PFSK-1 (cell line): Measurements from ENCODE around the gene TAX1BP1.

ENCODE experiments used
- POLR2AphosphoS5 ChIP-seq: IDR thresholded peaks from 2 replicates; pipeline ENCODE4 v1.6.1; 2012; ENCODE audit warnings: low read depth, mild to moderate bottlenecking, control low read depth, low read length, moderate library complexity
- SIN3A ChIP-seq: IDR thresholded peaks from 2 replicates; pipeline ENCODE4 v1.6.1; 2012; ENCODE audit warnings: mild to moderate bottlenecking, low read length, moderate library complexity, borderline replicate concordance; ENCODE audit not compliant: insufficient read depth
- TF ChIP-seq, protein P1 (sequence below), 2 experiments: IDR thresholded peaks; 2 replicates each; pipeline versions ENCODE4 v1.6.1 to v1.8.0; 2011 to 2012; ENCODE audit warnings: low read depth in 2 of 2, low read length in 2 of 2, control low read depth in 1 of 2, inconsistent platforms in 1 of 2, mild to moderate bottlenecking in 1 of 2, moderate library complexity in 1 of 2; ENCODE audit not compliant: insufficient read depth in 1 of 2

DNA sequence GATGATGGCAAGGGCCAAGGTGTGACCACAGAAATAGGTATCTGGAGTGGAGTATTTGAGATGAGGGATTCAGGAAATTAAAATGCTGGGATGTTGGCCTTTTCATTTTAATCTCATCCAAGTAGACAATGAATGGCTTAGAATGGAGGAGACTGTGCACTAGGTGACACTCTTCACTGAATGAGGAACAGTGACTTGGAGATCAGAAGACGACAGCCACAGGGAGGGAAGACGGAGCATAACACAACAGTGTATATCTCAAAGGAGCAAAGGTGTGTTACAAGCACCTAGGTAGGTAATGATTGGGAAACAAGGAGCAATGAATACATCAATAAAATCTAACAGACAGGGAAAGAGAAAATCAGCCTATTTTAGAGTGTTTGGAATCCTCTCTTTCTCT lies 4.1 kb upstream of the TAX1BP1 start:
- TF ChIP-seq, protein P1, sequence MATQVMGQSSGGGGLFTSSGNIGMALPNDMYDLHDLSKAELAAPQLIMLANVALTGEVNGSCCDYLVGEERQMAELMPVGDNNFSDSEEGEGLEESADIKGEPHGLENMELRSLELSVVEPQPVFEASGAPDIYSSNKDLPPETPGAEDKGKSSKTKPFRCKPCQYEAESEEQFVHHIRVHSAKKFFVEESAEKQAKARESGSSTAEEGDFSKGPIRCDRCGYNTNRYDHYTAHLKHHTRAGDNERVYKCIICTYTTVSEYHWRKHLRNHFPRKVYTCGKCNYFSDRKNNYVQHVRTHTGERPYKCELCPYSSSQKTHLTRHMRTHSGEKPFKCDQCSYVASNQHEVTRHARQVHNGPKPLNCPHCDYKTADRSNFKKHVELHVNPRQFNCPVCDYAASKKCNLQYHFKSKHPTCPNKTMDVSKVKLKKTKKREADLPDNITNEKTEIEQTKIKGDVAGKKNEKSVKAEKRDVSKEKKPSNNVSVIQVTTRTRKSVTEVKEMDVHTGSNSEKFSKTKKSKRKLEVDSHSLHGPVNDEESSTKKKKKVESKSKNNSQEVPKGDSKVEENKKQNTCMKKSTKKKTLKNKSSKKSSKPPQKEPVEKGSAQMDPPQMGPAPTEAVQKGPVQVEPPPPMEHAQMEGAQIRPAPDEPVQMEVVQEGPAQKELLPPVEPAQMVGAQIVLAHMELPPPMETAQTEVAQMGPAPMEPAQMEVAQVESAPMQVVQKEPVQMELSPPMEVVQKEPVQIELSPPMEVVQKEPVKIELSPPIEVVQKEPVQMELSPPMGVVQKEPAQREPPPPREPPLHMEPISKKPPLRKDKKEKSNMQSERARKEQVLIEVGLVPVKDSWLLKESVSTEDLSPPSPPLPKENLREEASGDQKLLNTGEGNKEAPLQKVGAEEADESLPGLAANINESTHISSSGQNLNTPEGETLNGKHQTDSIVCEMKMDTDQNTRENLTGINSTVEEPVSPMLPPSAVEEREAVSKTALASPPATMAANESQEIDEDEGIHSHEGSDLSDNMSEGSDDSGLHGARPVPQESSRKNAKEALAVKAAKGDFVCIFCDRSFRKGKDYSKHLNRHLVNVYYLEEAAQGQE (IDR thresholded peaks at IDR 0.05; ENCODE audit: insufficient read depth in 1 of 2, low read depth in 2 of 2, low read length in 2 of 2), result no peak
- no peak for TF ChIP-seq SIN3A
- TF ChIP-seq POLR2AphosphoS5, result no peak
